ENCODE results near the gene EXOC4. TPM values are rescaled to one million over a fixed set of nuclear protein-coding genes. Genes with fewer than 3 reads are reported as not detected.

EXOC4 gene
- total RNA-seq, 4 donors from 2014 or later = 36.9 to 78.0 (median 52.2) TPM

DNA sequence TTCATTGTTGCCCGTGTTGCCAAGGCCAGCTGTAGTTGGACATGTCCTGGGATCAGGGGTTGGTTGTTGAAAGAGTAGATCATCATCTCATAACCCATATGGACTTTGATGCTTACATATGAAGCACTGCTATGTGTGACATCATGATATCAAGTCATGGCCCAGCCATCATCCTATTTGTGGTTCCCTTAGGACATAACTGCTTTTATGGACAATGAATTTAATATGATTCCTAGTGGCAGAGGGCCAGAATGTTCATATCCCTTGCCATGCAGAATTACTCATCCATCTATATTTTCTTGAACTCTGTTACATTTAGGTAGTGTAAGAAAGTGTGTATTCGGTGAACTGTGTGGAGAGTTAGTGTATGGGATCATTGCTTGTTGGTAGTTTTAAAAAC is 530.4 kb downstream of the EXOC4 start:
- no peak overlapping the region for H3K4me3 ChIP-seq
- TF ChIP-seq CTCF (IDR thresholded peaks at IDR 0.05 in 4 of 5, conservative IDR thresholded peaks at IDR 0.05 in 1 of 5) = no peak
- TF ChIP-seq POLR2A (IDR thresholded peaks at IDR 0.05) = no peak
- no peak overlapping the region for H3K27ac ChIP-seq
- H3K36me3 ChIP-seq = no peaks in the 10 kb centered on the region
- DNase-seq = no peak
- intact Hi-C loops (cut with DNase I; ENCODE audit: low total_unique reads) = no loop called here
- in situ Hi-C loops (cut with MboI; ENCODE audit: low sequenced_read_pairs in 4 of 4) = no loop called here
- no peaks in the 10 kb centered on the region for H3K27me3 ChIP-seq
- ATAC-seq = no peak
- no peaks in the 10 kb centered on the region for H3K9me3 ChIP-seq
- no peaks in the 10 kb centered on the region for H3K4me1 ChIP-seq

DNA sequence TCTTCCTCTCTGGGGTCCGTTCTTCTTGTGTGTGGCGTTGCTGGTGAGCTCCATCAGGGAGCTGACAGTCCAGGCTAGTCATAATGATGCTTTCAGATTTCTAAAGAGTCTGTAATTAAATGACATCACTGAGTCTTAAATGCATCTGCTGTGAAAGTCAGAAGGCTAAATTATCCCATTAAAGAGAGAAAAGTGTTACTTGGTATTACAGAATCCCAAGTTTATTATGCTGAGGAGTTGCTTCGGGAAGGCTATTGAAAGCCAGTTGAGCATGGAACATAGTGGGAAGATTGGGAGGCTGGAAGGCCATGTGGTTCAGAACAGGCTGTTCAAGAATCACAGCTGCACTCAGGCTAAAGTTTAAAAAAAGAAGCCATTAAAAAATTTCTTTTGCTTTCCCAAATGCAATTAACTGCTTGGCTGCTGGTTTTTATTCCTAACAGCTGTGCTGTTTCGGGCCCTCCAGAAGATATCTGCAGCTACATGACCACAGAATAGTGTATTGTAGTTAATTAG is 531.7 kb downstream of the EXOC4 start:
- intact Hi-C loops (cut with DNase I; ENCODE audit: low total_unique reads) = no loop called here
- Histone ChIP-seq H3K27me3 (no peaks in the 10 kb centered on the region), H3K36me3 (no peaks in the 10 kb centered on the region), H3K4me1 (no peaks in the 10 kb centered on the region), H3K4me3 (no peak overlapping the region), H3K9me3 (no peaks in the 10 kb centered on the region), H3K27ac (no peak overlapping the region)
- TF ChIP-seq CTCF (IDR thresholded peaks at IDR 0.05 in 4 of 5, conservative IDR thresholded peaks at IDR 0.05 in 1 of 5) (no peak), POLR2A (IDR thresholded peaks at IDR 0.05) (no peak)
- ATAC-seq (no peak), DNase-seq (no peak)
- in situ Hi-C loops (cut with MboI; ENCODE audit: low sequenced_read_pairs in 4 of 4) = no loop called here

DNA sequence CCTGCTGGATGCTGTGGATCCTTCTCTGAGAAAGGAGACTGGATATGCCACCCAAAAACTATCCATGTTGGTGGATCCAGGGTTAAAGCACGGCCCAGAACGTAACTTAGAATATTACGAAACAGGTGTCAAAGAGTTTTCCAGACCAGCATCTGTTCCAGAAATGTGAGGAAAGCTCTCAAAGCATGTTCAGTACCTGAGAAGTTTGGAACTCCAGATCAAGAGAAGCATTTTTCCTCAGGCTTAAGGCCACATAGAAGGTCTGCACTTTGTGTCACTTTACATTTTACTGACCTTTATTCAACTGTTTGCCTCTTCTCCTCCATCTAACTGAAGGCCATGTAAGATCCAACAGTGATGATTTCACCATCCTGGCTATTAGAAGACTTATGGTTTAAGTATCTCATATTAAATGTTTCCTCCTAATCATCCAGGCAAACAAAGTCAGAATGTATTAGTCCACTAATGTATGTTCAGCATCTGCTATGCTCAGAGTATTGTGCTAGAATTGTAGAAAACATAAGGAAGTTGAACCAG is 533.6 kb downstream of the EXOC4 start:
- no peak for ATAC-seq
- TF ChIP-seq POLR2A (IDR thresholded peaks at IDR 0.05) (no peak), CTCF (IDR thresholded peaks at IDR 0.05 in 4 of 5, conservative IDR thresholded peaks at IDR 0.05 in 1 of 5) (no peak)

DNA sequence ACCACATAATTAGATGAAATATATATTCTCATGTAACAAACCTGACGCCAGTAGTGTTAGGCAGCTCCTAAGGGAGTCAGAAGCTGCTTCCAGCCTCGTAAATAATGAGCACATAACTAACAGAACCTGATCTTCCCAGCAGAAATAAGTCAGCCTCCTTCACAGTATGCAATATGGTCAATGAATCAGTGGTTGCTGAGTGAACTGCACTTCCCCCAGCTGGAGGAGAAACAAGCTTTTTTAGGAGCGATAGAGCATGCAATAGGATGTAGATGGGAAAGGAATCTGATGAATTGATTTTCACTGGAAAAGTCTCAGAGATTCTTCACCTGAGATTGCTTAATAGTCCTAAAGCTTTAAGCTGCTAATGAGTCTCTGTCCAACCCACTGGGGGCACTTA is 537.1 kb downstream of the EXOC4 start:
- Histone ChIP-seq H3K27ac (no peak overlapping the region), H3K36me3 (no peaks in the 10 kb centered on the region), H3K4me3 (no peak overlapping the region), H3K27me3 (no peaks in the 10 kb centered on the region), H3K9me3 (no peaks in the 10 kb centered on the region), H3K4me1 (peaks cover 10 to 11% of the 10 kb centered on the region in 2 donors)
- intact Hi-C loops (cut with DNase I; ENCODE audit: low total_unique reads) (no loop called here), in situ Hi-C loops (cut with MboI; ENCODE audit: low sequenced_read_pairs in 4 of 4) (no loop called here)
- ATAC-seq (no peak), DNase-seq (no peak)
- no peak for TF ChIP-seq CTCF (IDR thresholded peaks at IDR 0.05 in 4 of 5, conservative IDR thresholded peaks at IDR 0.05 in 1 of 5)
- TF ChIP-seq POLR2A (IDR thresholded peaks at IDR 0.05) = no peak

More for the DNA sequence above, 533.6 kb downstream of the EXOC4 start:
- Histone ChIP-seq H3K27me3 (no peaks in the 10 kb centered on the region), H3K4me3 (no peak overlapping the region), H3K4me1 (no peaks in the 10 kb centered on the region), H3K9me3 (no peaks in the 10 kb centered on the region), H3K27ac (no peak overlapping the region), H3K36me3 (no peaks in the 10 kb centered on the region)
- no peak for DNase-seq
- in situ Hi-C loops (cut with MboI; ENCODE audit: low sequenced_read_pairs in 4 of 4) (no loop called here), intact Hi-C loops (cut with DNase I; ENCODE audit: low total_unique reads) (no loop called here)

DNA sequence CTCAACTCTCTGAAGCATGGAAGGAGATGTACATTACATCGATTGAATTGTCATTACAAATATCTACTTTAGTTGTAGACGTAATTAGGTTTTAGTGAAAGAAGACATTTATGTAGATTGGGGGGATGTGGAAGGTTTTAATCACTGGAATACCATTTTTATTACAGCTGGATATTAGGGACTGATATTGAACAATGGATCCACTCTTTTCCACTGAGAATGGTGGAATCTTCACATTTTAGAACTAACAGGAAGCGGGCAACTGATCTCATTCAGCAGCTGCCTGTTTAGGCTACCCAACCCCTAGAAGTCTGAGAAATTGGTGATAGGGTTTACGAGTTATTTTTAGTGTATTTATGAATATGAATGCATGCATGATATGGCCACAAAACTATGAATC is 538.0 kb downstream of the EXOC4 start:
- TF ChIP-seq CTCF (IDR thresholded peaks at IDR 0.05 in 4 of 5, conservative IDR thresholded peaks at IDR 0.05 in 1 of 5) (no peak), POLR2A (IDR thresholded peaks at IDR 0.05) (no peak)
- H3K27ac ChIP-seq = no peak overlapping the region
- DNase-seq (no peak), ATAC-seq (no peak)
- H3K27me3 ChIP-seq = no peaks in the 10 kb centered on the region
- in situ Hi-C loops (cut with MboI; ENCODE audit: low sequenced_read_pairs in 4 of 4) = no loop called here
- H3K4me3 ChIP-seq = no peak overlapping the region
- H3K9me3 ChIP-seq = no peaks in the 10 kb centered on the region
- peaks cover 14 to 15% of the 10 kb centered on the region in 2 donors for H3K4me1 ChIP-seq
- H3K36me3 ChIP-seq = no peaks in the 10 kb centered on the region
- intact Hi-C loops (cut with DNase I; ENCODE audit: low total_unique reads) = no loop called here

Data from gastrocnemius medialis (tissue), 4 donors.